GM12878 (cell line): ENCODE data around the gene DNAJA2. TPM values are rescaled to one million over a fixed set of nuclear protein-coding genes. Genes with fewer than 3 reads are reported as not detected.

Experiments used
- ATAC-seq: fragments of 200-7000 bp; cut with Tn5 transposase; 3 replicates; pipeline ENCODE4 v1.9.1; 2020; ENCODE audit warnings: mild to moderate bottlenecking, moderate library complexity
- BruUV-seq: library from RNA; stranded (reverse); fragments of 400-500 nt; replicated peaks from 2 replicates; lab custom pipeline; 2021; lab: Mats Ljungman, UMichigan
- CTCF ChIA-PET: fragments of 300-600 bp; sonication (Branson Sonifier 250); formaldehyde crosslinking; extraction: SDS; loops from one replicate; lab custom pipeline; 2021; ENCODE audit warnings: inconsistent platforms; lab: Yijun Ruan, JAX
- POLR2A ChIA-PET: fragments of 350-600 bp; formaldehyde crosslinking; extraction: SDS; loops from one replicate; lab custom pipeline; 2021; ENCODE audit warnings: inconsistent platforms; lab: Charles Lee
- RAD21 ChIA-PET: fragments of 300-600 bp; sonication (Branson Sonifier 250); formaldehyde crosslinking; loops from one replicate; lab custom pipeline; 2023; ENCODE audit warnings: antibody characterized with exemption; ENCODE audit not compliant: unreplicated experiment; lab: Charles Lee
- SMC1A ChIA-PET: fragments of 300-600 bp; sonication (Branson Sonifier 250); formaldehyde crosslinking; loops from one replicate; lab custom pipeline; 2023; ENCODE audit not compliant: unreplicated experiment, uncharacterized antibody; lab: Charles Lee
- DNase-seq: peaks from one replicate; pipeline ENCODE4 v3.0.0-alpha.2; 2011; ENCODE audit warnings: low read depth, low spot score
- FAIRE-seq: peaks from 3 replicates; lab custom pipeline; 2011; peaks lifted over from hg19 to GRCh38; lab: Jason Lieb, UNC
- H2AFZ ChIP-seq: 2 replicates; pipeline ENCODE4 v1.6.0; 2011; ENCODE audit warnings: low read depth, low read length, control low read depth; ENCODE audit not compliant: control insufficient read depth
- H3K27ac ChIP-seq: 2 replicates; pipeline ENCODE4 v1.5.1; 2011; ENCODE audit warnings: control low read depth; ENCODE audit not compliant: control insufficient read depth, insufficient read depth
- H3K27me3 ChIP-seq, 2 experiments: replicated peaks in 1 of 2; 2 replicates each; pipeline versions ENCODE4 v1.6.0 to v1.6.1; 2011; ENCODE audit warnings: low read length in 1 of 2; ENCODE audit not compliant: control insufficient read depth in 2 of 2, insufficient read depth in 2 of 2
- H3K36me3 ChIP-seq, 2 experiments: 2 replicates each; pipeline ENCODE4 v1.5.1; 2011; ENCODE audit warnings: low read length in 1 of 2; ENCODE audit not compliant: control insufficient read depth in 2 of 2, insufficient read depth in 2 of 2
- H3K4me1 ChIP-seq: 2 replicates; pipeline ENCODE4 v1.6.1; 2011; ENCODE audit warnings: mild to moderate bottlenecking, low read length, moderate library complexity, mixed read lengths; ENCODE audit not compliant: control insufficient read depth, insufficient read depth
- H3K4me2 ChIP-seq: 2 replicates; pipeline ENCODE4 v1.6.0; 2011; ENCODE audit warnings: control low read depth; ENCODE audit not compliant: control insufficient read depth, insufficient read depth
- H3K4me3 ChIP-seq: fragments of 200-600 bp; sonication (generic); 2 replicates; pipeline ENCODE4 v1.5.1; 2016
- H3K79me2 ChIP-seq: 2 replicates; pipeline ENCODE4 v1.6.0; 2011; ENCODE audit warnings: low read length; ENCODE audit not compliant: control insufficient read depth, insufficient read depth
- H3K9ac ChIP-seq: 2 replicates; pipeline ENCODE4 v1.8.0; 2011; ENCODE audit warnings: low read length, control low read depth, mixed read lengths; ENCODE audit not compliant: control insufficient read depth, insufficient read depth
- H3K9me3 ChIP-seq: replicated peaks from 3 replicates; pipeline ENCODE4 v1.5.1; 2011; ENCODE audit warnings: mild to moderate bottlenecking, low read length; ENCODE audit not compliant: control insufficient read depth, insufficient read depth
- H4K20me1 ChIP-seq: 2 replicates; pipeline ENCODE4 v1.6.0; 2011; ENCODE audit not compliant: control insufficient read depth, insufficient read depth
- ASH2L ChIP-seq: fragments of 300-600, 200-600 bp; sonication (generic); IDR thresholded peaks from 2 replicates; pipeline ENCODE4 v1.6.1; 2017; ENCODE audit warnings: low read depth, mild to moderate bottlenecking, borderline replicate concordance
- ATF7 ChIP-seq: fragments of 450-650 bp; IDR thresholded peaks from 2 replicates; pipeline ENCODE4 v1.6.1; 2016; ENCODE audit warnings: low read depth, mild to moderate bottlenecking
- BCL11A ChIP-seq: IDR thresholded peaks from 2 replicates; pipeline ENCODE4 v1.6.1; 2011; ENCODE audit warnings: low read depth, low read length
- BHLHE40 ChIP-seq, 2 experiments: fragments of 450-650 bp in 1 of 2; IDR thresholded peaks; 2 replicates each; pipeline ENCODE4 v1.6.1; 2011 to 2017; ENCODE audit warnings: low read depth in 2 of 2, borderline replicate concordance in 1 of 2, improper control_type of control experiment in 1 of 2, low read length in 1 of 2, mild to moderate bottlenecking in 1 of 2
- CBFB ChIP-seq: IDR thresholded peaks from 2 replicates; pipeline ENCODE4 v1.6.1; 2016; ENCODE audit warnings: antibody characterized with exemption, low read depth
- CHD1 ChIP-seq: IDR thresholded peaks from 2 replicates; pipeline ENCODE4 v1.6.1; 2012; ENCODE audit warnings: low read depth, low read length, improper control_type of control experiment
- EP300 ChIP-seq, 2 experiments: fragments of 150-350 bp in 1 of 2; IDR thresholded peaks; 2 replicates each; pipeline ENCODE4 v1.6.1; 2011 to 2012; ENCODE audit warnings: low read depth in 2 of 2, low read length in 2 of 2, borderline replicate concordance in 1 of 2, improper control_type of control experiment in 1 of 2, inconsistent platforms in 1 of 2; ENCODE audit not compliant: control insufficient read depth in 1 of 2
- EZH2 ChIP-seq: IDR thresholded peaks from 2 replicates; pipeline ENCODE4 v1.6.1; 2012; ENCODE audit warnings: low read depth, mild to moderate bottlenecking, control low read depth, inconsistent platforms, low read length, borderline replicate concordance; ENCODE audit not compliant: control insufficient read depth
- HDAC6 ChIP-seq: fragments of 200-600 bp; sonication (generic); IDR thresholded peaks from one replicate; pipeline ENCODE4 v1.8.0; 2017; ENCODE audit warnings: antibody characterized with exemption; ENCODE audit not compliant: unreplicated experiment
- JUNB ChIP-seq: IDR thresholded peaks from 2 replicates; pipeline ENCODE4 v1.6.1; 2016; ENCODE audit warnings: antibody characterized with exemption, mild to moderate bottlenecking
- MLLT1 ChIP-seq: fragments of 450-650 bp; IDR thresholded peaks from 2 replicates; pipeline ENCODE4 v1.6.1; 2016; ENCODE audit warnings: mild to moderate bottlenecking
- POU2F2 ChIP-seq: IDR thresholded peaks from 3 replicates; pipeline ENCODE4 v1.6.1; 2011; ENCODE audit warnings: low read depth, mild to moderate bottlenecking, low read length, borderline replicate concordance
- RELB ChIP-seq: fragments of 450-650 bp; IDR thresholded peaks from 2 replicates; pipeline ENCODE4 v1.6.1; 2017; ENCODE audit warnings: low read depth, mild to moderate bottlenecking, moderate library complexity
- SP1 ChIP-seq: IDR thresholded peaks from one replicate; pipeline ENCODE4 v1.6.1; 2011; ENCODE audit warnings: low read depth, low read length
- YY1 ChIP-seq: IDR thresholded peaks from 2 replicates; pipeline ENCODE4 v1.6.1; 2011; ENCODE audit warnings: low read depth, mild to moderate bottlenecking, low read length
- whole genome bisulfite sequencing: methylation state at CpG from one replicate; pipeline ENCODE4 v1.1.6; 2016; ENCODE audit warnings: low lambda C conversion rate; ENCODE audit not compliant: insufficient replicate concordance, insufficient coverage; ENCODE audit errors: missing lambda C conversion rate; 5-methylcytosine and 5-hydroxymethylcytosine counted together
- in situ Hi-C: fragments of 300-500 bp; cut with MboI; formaldehyde crosslinking; loops from 9 replicates; pipeline ENCODE4 v1.14.3; 2018; ENCODE audit warnings: mixed read lengths
- intact Hi-C: fragments of 100-400 bp; cut with micrococcal nuclease; formaldehyde crosslinking; loops from one replicate; pipeline ENCODE4 v1.14.2; 2022; ENCODE audit not compliant: unreplicated experiment
- polyA plus RNA-seq, 11 experiments: library from polyadenylated mRNA; depleted of rRNA in 4 of 11; unstranded in 6 of 11; stranded (reverse) in 5 of 11; fragments of >200 nt; fragmentation: Nextera tagmentation in 4 of 11; fragmentation: Illumina TruSeq in 1 of 11; extraction: Ambion mirVana in 4 of 11; extraction: Trizol in 1 of 11; gene quantifications; 1 replicate in 1 of 11; 2 replicates in 10 of 11; pipeline versions ENCODE4 v1.2.1 to v1.2.3, GENCODE V29; 2011 to 2016; ENCODE audit warnings: inconsistent platforms in 2 of 11, missing spikeins in 2 of 11, low read depth in 1 of 11
- total RNA-seq, 4 experiments: library from RNA; depleted of rRNA in 3 of 4; stranded (reverse); fragments of >200 nt in 3 of 4; fragmentation: Illumina TruSeq in 1 of 4; extraction: Trizol in 1 of 4; gene quantifications; 2 replicates each; pipeline versions ENCODE4 v1.2.1 to v1.2.3, GENCODE V29; 2013 to 2021
- TF ChIP-seq, protein P1 (sequence below): fragments of 450-650 bp; IDR thresholded peaks from 2 replicates; pipeline ENCODE4 v1.6.1; 2017; ENCODE audit warnings: mild to moderate bottlenecking, moderate library complexity

DNAJA2 gene
- total and polyA plus RNA-seq, 10 of the 15 experiments (the other 5 are each of a cell fraction or from before 2014, with no cell fraction given): 26.2 to 96.4 (median 58.1) TPM

DNA sequence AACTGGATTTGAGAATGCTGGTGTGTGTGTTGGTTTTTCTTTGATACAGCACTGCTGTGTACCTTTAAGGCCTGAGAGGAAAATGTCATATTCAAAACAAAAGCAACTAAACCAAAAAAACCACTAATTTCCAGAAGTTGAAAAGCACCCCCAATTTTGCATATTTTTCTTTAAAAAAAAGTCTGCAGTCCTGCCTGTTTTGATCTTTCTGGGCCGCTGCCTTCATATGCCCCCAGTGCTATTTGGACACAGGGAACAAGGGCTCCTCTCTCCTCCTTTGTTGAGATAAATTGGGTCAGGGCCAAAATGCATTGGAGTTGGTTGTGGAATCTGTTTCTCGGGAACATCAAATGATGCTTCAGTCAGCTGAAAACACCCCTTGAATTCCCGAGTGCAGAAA lies 62.4 kb downstream of the DNAJA2 start:
- H3K36me3 ChIP-seq: peaks cover 0 to 3% of the 10 kb centered on the region in 2 experiments; a peak in 2 of 4 replicates
- RAD21 ChIA-PET: interaction anchor here (1.0 to 4.4 kb wide), 2 partner anchors 9 to 58 kb away, joined by 3 to 77 read pairs; no protein-coding TSS in a partner anchor
- H3K4me3 ChIP-seq: 0 out of 2 replicates have a peak overlapping the region, but pooled peaks have one; percentile 9
- H2AFZ ChIP-seq: no peak overlapping the region
- H3K27ac ChIP-seq: no peak overlapping the region; the same call in 1 of the 2 replicates
- ATAC-seq (peak; percentile 76), DNase-seq (peak; percentile 34), FAIRE-seq (peak; percentile 35)
- POLR2A ChIA-PET: interaction anchor here (0.6 kb wide), 1 partner anchor 251 kb away, joined by 7 read pairs; no protein-coding TSS in a partner anchor
- SMC1A ChIA-PET: interaction anchor here (1.2 to 7.9 kb wide), 5 partner anchors 19 to 237 kb away, joined by 3 to 70 read pairs (median 4); no protein-coding TSS in a partner anchor
- WGBS: 0% methylated on average over 3 of the region's 3 CpGs
- H3K9ac ChIP-seq: no peak overlapping the region
- intact Hi-C loops: no loop called here
- H3K4me2 ChIP-seq: peak overlapping the region; percentile 33
- H3K9me3 ChIP-seq: no peaks in the 10 kb centered on the region
- no TSS peak for BruUV-seq
- H3K27me3 ChIP-seq: no peaks in the 10 kb centered on the region
- in situ Hi-C loops: no loop called here
- no peaks in the 10 kb centered on the region for H4K20me1 ChIP-seq
- H3K79me2 ChIP-seq: no peaks in the 10 kb centered on the region
- CTCF ChIA-PET: interaction anchor here (1.0 to 12.5 kb wide), 10 partner anchors 9 to 250 kb away, joined by 3 to 217 read pairs (median 14); partner anchors contain the start of gene GPT2
- peaks cover 22% of the 10 kb centered on the region for H3K4me1 ChIP-seq
- TF ChIP-seq, protein P1, sequence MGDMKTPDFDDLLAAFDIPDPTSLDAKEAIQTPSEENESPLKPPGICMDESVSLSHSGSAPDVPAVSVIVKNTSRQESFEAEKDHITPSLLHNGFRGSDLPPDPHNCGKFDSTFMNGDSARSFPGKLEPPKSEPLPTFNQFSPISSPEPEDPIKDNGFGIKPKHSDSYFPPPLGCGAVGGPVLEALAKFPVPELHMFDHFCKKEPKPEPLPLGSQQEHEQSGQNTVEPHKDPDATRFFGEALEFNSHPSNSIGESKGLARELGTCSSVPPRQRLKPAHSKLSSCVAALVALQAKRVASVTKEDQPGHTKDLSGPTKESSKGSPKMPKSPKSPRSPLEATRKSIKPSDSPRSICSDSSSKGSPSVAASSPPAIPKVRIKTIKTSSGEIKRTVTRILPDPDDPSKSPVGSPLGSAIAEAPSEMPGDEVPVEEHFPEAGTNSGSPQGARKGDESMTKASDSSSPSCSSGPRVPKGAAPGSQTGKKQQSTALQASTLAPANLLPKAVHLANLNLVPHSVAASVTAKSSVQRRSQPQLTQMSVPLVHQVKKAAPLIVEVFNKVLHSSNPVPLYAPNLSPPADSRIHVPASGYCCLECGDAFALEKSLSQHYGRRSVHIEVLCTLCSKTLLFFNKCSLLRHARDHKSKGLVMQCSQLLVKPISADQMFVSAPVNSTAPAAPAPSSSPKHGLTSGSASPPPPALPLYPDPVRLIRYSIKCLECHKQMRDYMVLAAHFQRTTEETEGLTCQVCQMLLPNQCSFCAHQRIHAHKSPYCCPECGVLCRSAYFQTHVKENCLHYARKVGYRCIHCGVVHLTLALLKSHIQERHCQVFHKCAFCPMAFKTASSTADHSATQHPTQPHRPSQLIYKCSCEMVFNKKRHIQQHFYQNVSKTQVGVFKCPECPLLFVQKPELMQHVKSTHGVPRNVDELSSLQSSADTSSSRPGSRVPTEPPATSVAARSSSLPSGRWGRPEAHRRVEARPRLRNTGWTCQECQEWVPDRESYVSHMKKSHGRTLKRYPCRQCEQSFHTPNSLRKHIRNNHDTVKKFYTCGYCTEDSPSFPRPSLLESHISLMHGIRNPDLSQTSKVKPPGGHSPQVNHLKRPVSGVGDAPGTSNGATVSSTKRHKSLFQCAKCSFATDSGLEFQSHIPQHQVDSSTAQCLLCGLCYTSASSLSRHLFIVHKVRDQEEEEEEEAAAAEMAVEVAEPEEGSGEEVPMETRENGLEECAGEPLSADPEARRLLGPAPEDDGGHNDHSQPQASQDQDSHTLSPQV: no peak
- no peak for TF ChIP-seq EZH2
- TF ChIP-seq ATF7: peak; percentile 34; the same call in 1 of the 2 replicates
- peak in 1 of 2 experiments; percentile 39; a peak in 1 of 4 replicates for TF ChIP-seq EP300 (IDR thresholded peaks at IDR 0.05; ENCODE audit: borderline replicate concordance in 1 of 2, control insufficient read depth in 1 of 2, low read depth in 2 of 2, low read length in 2 of 2)
- TF ChIP-seq BHLHE40 (IDR thresholded peaks at IDR 0.05; ENCODE audit: borderline replicate concordance in 1 of 2, low read depth in 2 of 2, low read length in 1 of 2): 0 out of 4 replicates have a peak, but pooled peaks of 1 of the 2 experiments have one; percentile 21
- TF ChIP-seq CHD1: no peak
- TF ChIP-seq HDAC6: no peak
- 0 out of 2 replicates have a peak, but pooled peaks have one; percentile 40 for TF ChIP-seq BCL11A
- 0 out of 2 replicates have a peak, but pooled peaks have one; percentile 52 for TF ChIP-seq RELB
- peak; percentile 89 for TF ChIP-seq POU2F2
- no peak for TF ChIP-seq ASH2L
- TF ChIP-seq SP1: no peak
- TF ChIP-seq YY1: no peak
- peak; percentile 92 for TF ChIP-seq CBFB
- TF ChIP-seq MLLT1: peak; percentile 33; the same call in 1 of the 2 replicates
- peak; percentile 90 for TF ChIP-seq JUNB
